NCI-H1105 treated with DMSO at 0.1 percent for 48 hours (cell line): Measurements from ENCODE around the gene SYK.
"Not testable (repeated sequence)": the region's sequence is repeated elsewhere in the genome, so short reads cannot be mapped to it uniquely, and the experiment has no call there.

ENCODE experiments used
- DNase-seq: peaks from one replicate; lab custom pipeline; 2025; lab: John Stamatoyannopoulos, UW

The SYK gene

DNA sequence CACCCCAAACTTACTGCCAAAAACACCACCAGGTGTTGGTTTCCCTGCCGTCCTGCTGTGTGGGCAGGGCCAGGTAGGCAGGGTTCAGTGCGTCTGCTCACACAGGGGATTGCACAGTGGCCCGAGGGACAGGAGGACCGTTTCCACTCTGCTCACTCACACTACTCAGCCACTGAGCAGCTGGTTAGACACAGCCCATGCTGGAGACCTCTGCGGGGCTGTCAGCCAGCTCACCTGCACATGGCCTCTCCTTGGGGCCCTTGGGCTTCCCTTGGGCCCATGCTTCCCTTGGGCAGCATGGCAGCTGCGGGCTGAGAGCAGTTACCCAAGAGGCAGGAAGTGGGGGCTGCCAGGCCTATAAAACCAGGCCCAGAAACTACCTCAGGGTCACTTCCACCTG, 79.0 kb downstream of the SYK start:
- DNase-seq = no peak

- DNase-seq = no peak
These were observed 80.0 kb downstream of the SYK start for GRCh38 chr9:90881648-90882047.

- no peak for DNase-seq
These were observed 81.5 kb downstream of the SYK start for GRCh38 chr9:90882991-90883600.

DNA sequence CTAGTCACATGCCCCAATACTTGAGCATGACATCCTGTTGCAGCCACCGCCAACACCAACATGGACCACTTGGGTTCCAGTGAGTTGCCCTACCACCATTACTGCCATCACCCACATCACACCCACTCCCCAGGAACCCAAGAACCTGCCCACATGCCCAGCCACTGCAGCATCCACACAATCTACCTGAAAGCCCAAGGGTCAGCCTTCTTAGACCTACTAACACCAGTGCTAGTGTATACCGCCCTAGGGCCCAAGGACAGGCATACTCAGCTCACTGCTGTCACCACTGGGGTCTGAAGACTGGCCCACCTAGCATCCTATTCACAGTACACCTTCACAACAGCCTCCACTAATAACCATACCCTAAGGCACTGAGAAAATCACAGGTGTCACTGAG, 82.0 kb downstream of the SYK start:
- DNase-seq = no peak

DNA sequence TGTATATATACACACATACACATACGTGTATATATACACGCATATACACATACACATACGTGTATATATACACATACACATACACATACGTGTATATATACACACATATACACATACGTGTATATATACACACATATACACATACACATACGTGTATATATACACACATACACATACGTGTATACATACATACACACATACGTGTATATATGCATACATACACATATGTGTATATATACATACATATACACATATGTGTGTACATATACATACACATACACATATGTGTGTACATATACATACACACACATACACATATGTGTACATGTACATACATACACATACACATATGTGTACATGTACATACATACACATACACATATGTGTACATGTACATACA, 82.6 kb downstream of the SYK start:
- no peak for DNase-seq

- DNase-seq = not testable (repeated sequence)
These were observed 85.2 kb downstream of the SYK start for GRCh38 chr9:90886868-90887267.

- no peak for DNase-seq
These were observed 87.3 kb downstream of the SYK start for GRCh38 chr9:90888941-90889340.

DNA sequence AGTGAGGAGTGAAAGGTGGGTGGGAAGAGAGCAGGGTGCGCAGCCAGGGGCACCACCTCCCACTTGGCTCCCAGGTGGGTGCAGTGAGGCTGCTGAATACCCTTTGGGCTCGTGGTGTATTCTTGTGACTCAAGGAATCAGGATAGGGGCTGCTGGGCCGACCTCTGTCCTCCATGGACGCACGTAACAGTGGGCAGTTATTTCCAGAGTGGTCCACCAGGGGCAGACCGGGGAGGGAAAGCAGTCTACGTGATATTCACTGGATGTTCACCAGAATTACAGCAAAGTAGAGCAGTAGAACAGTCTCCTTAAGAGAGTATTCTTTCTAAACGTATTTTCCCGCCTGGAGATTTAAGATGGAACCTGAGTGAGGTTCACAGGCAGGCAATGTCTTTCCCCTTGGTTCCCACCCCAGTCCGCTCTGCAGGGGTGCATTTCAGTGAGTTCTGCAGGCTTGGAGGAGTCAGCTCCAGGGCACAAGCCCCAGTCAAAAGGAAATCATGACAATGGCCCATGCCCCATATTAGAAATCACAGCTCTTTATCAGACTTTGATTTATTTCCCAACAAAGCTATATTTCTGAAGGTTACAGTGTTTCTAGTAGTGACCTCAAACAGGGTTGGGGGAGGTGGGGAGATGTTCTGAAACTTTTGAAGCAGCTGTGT, 88.7 kb downstream of the SYK start:
- DNase-seq = no peak

- no peak for DNase-seq
These were observed 89.9 kb downstream of the SYK start for GRCh38 chr9:90891308-90892040.

- no peak for DNase-seq
These were observed 91.3 kb downstream of the SYK start for GRCh38 chr9:90892918-90893317.

DNA sequence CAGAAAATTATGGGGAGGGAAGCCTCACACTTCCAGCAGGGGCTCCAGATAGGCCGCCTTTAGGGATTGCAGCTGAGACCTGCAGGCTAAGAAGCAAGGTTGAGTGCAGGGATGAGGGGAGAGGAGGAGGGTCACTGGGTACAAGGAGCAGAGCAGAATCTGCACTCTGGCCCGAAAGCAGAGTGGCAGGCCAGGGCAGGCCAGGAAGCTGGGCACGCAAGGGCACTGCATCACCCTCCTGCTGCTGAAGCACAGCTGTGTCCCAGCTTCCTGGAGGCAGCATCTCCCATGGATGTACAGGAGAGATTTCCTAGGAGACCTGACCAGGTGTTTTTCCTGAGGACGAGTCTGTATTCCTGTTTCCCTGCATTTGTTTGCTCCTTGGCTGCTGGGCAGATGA, 92.1 kb downstream of the SYK start:
- DNase-seq = no peak

- DNase-seq = no peak
These were observed 93.5 kb downstream of the SYK start for GRCh38 chr9:90894986-90895687.

- no peak for DNase-seq
These were observed 94.2 kb downstream of the SYK start for GRCh38 chr9:90895786-90896185.

- DNase-seq = no peak
These were observed 94.6 kb downstream of the SYK start for GRCh38 chr9:90896231-90896630.

DNA sequence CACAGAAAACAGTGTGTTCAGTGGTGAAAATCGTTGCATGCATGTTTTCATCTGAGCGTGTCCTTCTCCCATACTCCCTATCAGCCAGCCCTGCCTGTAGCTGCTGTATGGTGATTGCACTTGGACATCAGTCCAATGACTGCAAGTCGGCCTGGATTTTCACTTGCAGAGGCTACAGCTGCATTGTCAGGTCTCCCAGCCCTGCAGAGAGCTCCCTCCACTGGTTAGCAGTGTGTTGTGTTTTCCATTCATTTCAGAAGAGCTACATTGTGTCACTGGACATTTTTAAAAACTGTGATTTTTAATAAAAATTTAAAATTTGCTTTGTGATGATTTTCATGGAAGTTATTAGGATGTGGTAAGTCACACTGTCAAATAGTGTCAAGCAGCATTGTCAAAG, 96.6 kb downstream of the SYK start:
- DNase-seq = no peak

GRCh38 chr9:90899287-90899686, 97.7 kb downstream of the SYK start:
- DNase-seq = no peak

DNA sequence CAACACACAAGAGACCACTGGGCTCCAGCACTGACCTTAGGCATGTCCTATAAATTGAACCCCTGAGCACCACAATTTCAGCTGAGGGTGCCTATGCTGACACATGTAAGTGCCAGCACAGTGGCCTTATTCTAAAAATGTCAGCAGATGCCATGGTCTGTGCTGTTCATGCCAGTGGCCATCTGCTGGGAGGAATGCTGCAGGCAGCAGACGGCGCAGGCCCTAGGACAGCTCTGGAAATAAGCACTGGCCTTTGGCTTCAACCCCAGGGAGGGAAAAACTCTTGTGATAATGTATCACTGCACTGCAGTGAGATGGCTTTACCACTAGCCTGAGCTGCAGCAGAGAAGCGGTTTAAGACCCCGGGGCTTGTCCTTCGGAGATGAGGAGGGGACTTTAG, 98.5 kb downstream of the SYK start:
- no peak for DNase-seq

GRCh38 chr9:90901933-90902332, 100.3 kb downstream of the SYK start:
- DNase-seq = no peak

DNA sequence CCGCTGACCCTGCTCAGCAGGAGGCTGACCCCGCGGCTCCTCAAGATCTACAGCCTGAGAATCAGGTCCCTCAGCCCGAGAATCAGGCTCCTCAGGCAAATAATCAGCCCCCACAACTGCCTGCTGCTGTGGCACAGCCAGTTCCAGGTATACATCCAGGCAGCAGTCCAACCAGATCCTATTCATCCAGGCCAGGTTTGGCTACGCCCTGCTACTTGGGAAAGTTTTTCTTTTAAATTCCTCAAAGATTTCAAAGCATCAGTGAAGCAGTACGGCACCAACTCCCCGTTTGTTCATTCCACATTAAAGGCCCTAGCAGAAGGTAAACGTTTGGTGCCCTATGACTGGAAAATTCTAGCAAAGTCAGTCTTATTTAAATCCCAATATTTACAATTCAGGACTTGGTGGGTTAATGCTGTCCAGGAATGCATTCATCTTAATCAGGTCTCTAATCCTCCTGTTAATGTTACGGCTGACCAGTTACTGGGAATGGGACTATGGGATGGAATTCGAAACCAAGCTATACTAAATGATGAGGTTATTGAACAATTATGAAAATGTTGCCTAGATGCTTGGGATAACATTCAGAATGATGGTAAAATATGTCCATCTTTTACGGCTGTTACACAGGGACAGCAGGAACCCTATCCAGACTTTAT, 102.3 kb downstream of the SYK start:
- DNase-seq = no peak

DNA sequence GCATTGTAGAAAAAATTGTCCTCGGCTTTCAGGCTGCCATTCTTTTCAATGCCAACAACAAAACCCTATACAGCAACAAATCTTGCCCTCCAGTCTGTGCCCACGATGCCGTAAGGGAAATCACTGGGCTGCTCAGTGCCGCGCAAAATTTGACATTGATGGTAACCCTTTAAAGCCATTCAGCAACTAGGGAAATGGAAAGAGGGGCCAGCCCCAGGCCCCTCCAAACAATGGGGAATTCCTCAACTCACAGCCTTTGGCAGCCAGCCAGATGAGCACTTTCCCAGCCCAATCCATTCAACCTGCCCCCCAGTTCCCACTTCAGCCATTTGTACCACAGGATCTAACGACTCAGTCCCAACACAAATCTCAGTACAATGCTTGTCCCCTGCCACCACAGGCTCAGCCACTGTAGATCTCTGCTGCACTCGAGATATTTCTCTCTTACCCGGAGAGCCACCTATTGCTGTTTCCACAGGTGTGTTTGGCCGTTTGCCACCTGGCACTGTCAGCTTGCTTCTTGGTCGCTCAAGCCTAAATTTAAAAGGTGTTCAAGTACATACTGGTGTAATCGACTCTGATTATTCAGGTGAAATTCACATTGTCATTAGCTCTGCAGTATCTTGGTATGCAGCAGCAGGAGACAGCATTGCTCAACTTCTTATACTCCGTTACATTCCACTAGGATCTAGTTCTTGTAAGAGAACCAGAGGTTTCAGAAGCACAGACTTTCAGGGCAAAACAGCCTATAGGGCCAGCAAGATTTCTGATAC, 103.3 kb downstream of the SYK start:
- DNase-seq = peak; percentile 89

GRCh38 chr9:90905822-90906221, 104.2 kb downstream of the SYK start:
- DNase-seq = no peak
